GM08714 (cell line): Measurements from ENCODE around the gene KIF1A.
"Not testable (repeated sequence)": the region's sequence is repeated elsewhere in the genome, so short reads cannot be mapped to it uniquely, and the experiment has no call there.

Experiments used
- H3K4me3 ChIP-seq: fragments of 200-500 bp; sonication (Bioruptor generic); 2 replicates; pipeline ENCODE4 v1.5.1; 2014; ENCODE audit warnings: mild to moderate bottlenecking, low read length, inconsistent platforms
- ZNF274 ChIP-seq: IDR thresholded peaks from 2 replicates; pipeline ENCODE4 v1.6.1; 2012; ENCODE audit warnings: mild to moderate bottlenecking, low read depth, low read length

The KIF1A gene

DNA sequence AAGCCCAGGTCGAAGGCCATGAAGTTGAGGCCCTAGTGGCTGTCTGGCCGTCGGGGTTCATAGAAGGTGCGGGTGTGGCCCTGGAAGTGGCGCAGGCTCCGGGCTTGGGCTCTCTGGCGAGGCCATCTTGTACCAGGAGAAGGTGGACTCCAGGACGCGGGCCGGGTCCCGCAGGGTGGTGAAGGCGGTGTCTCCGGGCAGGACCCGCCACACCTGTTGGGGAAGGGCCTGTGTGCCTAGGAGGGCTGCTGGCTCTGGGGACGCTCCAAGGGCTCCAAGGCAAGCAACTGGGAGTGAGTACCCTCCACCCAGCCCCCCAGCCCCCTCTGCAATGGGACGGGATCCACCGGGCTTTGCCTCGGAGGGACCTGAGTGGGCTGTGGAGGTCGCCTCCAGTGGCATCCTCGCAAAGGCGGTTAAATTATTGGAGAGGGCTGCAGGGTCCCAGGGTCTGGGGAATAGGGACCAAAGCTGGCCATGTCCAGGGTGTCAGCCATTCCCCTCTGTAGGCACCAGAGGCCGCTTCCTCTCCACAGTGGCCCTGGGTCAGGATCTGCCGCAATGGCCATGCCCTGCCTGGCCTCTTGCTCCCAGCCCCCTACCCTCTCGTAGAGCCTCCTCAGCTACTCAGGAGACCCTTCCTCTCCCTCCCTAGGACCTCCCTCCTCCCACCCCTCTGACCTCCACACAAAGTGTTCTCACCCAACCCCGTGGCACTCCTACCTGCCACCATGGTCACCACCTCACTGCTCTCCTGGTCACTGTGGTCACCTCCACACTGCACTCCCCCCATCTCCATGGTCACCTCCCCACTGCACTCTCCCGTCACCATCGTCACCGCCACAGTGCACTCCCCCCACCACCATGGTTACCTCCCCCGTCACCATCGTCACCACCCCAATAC is 118.0 kb downstream of the KIF1A start:
- H3K4me3 ChIP-seq = no peak overlapping the region
- no peak for TF ChIP-seq ZNF274

DNA sequence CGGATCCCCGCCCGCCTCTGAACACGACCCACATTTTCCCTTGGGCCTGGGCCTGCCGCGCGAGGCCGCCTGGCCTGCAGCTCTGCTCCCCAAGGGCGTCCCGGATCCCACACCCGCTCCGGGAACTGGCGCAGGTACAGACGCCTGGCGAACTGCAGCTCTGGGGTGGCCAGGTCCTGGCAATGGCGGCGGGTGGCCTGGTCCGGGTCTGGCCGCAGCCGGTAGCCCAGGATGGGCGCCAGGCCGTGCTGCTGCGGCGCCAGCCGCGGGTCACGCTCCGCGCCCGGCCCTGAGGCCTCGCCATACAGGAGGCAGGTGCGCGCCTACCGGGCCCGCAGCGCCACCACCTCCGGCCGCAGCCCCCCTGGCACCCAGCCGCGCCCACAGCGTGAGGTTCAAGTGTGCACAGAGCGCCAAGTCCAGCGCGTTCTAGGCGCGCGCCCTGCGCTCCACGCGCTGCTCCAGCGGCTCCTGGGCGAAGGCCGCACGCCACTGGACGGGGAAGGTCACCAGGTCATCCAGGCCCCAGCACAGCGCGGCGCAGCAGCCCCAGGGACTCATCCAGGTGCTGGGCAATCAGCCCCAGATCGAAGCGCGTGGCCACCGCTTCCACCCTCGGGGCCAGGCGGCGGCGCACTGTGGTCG is 118.8 kb downstream of the KIF1A start:
- TF ChIP-seq ZNF274 = no peak
- H3K4me3 ChIP-seq = no peak overlapping the region

DNA sequence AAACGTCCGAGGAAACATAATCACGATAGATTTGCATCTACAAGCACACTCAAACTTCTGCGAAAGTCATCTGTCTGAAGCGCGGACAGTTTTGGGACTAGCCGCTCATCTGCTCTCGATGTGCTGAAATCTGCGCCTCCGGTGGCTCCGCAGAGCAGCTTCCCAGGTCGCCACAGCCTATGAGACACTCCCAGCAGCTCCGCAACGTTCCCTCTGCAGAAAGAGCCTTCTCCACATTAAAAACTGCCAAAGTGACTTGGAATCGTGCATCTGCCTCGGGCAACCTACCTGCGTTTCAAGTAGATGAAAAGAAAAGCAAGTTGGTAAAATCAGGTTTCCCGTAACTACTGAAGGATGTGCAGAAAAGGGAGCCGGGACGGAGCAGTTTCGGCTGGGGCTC is 119.4 kb downstream of the KIF1A start:
- H3K4me3 ChIP-seq = not testable (repeated sequence)

DNA sequence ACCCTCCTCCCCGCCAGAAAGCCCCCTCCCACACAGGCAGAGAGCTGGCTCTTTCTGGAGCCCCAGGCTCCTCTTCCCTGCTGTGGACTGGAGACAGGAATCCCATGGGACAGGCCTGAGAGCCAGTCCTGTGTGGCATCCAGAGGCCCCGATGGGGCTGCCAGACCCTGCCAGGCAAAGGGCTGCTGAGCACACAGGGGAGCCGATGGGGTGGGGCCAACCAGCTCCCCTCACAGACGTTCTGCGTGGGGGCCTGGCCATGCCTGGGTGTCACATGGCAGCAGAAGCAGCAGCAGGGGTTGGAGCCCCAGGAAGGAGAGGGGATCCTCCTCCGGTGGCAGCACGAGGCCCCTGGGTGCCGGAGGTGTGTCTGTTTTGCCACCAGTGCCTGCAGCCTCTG is 120.2 kb downstream of the KIF1A start:
- not testable (repeated sequence) for H3K4me3 ChIP-seq

DNA sequence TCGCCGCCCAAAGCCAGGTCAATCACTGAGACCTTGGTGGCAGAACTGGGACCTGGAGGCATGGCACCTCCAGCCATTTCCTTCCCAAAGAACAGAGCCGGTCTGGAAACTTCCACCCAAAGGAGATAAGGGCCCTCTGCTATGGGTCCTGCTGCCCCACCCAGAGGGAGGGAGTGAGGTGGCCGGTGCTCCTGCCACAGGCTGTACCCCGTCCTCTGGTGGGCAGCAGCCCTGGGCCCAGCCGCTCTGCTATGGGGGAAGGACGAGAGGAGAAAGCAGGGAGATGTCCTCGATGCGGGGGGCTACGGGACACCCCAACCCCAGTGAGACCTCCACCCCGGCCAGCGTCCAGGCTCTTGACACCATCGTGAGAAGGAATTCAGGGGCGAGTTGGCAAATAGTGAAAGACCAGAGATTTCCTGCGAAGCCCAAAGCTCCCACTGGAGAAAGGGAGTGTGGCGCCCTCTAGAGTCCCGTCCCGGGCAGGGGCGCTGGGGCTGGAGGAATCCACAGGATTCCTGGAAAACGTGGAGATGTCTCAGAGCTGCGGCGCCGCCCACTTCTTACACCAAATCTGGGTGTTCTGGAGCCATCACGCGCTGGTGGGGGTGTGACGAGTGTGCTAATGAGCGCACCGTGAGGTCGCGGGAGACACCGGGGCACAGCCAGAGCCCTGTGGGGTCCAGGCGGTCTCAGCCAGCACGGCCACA is 121.0 kb downstream of the KIF1A start:
- not testable (repeated sequence) for H3K4me3 ChIP-seq

DNA sequence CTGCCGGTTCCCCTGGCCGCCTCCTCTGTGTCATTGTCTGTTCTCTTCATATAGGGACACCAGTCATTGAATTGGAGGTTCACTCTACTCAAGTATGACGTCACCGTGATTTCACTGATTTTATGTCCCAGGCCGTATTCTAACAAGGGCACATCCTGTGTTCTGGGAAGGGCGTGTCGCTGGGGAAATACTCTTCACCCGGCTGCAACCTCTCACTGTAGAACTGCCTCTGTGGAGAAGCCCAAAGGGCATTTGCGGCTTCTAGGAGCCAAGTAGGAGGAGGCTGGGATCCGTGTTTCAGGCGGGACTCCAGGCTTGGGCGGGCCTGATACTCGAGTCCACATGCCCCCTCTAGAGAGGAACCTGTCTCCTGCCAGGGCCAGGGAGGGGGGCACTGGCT is 123.5 kb downstream of the KIF1A start:
- H3K4me3 ChIP-seq = not testable (repeated sequence)

DNA sequence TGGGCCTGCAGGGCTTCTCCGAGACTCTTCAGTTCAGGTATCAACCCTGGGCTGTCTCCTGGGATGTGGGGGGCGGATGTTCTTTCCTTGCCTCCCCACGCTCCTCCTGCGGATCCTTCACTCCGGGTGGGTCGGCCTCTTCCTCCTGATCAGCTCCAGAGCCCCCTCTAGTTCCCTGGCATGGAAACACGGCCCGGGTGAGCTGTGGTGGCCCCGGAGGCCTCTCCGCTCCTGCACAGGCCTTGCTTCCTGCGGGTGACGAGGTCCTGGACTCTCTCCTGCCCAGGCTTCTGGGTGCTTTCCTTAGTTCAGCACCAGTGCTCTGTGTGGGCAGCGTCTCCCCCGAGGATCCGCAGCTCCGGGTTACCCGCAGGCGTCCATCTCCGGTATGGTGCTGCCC is 124.4 kb downstream of the KIF1A start:
- not testable (repeated sequence) for H3K4me3 ChIP-seq

DNA sequence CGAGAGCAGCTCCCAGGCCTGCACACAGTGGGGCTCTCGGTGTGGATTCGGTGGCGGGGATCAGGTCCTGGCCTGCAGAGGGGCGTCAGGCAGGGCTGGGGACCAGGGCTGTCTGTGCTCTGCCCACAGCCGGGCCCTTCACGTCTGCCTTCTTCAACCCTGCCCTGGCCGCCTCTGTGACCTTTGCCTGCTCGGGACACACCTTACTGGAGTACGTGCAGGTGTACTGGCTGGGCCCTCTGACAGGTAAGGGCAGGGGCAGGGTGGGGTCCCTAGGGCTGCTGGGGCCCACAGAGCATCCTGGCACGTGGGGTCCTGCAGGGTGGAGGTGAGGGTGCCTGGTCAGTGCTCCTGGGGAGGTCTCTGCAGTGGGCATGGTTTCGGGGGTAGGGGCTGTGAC is 125.7 kb downstream of the KIF1A start:
- not testable (repeated sequence) for H3K4me3 ChIP-seq

DNA sequence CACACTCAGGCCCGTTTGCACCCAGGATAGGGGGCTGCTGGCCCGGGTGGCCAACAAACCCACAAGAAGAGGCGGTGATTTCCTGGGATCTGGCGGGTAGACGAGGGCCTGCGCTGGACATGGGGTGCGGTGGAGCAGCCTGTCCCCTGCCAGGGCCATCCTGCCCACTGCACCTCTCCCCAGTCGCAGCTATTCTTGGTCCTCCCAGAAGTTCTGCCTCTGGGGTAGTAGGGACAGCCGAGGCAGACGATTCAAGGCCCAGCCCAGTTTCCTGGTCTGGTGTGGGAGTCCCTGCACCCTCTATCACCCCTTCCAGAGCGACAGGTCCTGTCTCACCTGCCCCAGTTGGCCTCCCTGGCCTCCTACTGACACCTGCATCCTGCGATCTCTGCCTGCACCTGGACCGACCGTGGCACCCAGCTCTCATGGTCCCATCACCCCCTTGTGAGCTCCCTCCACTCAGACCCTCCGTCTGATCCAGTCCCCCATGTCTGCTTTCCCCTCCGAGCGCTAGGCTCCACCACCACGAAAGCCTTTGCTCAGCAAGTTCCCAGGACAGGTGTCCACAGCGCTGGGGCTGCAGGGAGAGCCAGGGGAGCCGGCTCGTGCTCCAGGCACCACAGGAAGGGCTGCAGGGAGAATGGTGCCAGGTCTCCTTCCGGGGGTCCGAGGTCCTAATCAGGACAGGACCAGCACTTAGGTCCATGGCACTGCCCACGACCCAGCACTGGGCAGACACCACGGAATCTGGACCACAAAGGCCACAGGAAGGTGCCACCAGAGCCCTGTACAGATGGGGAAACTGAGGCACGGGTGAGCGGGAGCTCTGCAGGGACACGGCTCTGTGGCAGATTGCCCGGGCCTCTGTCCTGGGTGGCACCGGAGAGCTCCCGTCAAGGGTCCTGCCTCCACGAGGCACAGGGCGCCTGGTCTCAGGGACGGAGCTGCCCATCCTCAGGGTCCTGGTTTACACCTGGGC is 127.1 kb downstream of the KIF1A start:
- H3K4me3 ChIP-seq = not testable (repeated sequence)

DNA sequence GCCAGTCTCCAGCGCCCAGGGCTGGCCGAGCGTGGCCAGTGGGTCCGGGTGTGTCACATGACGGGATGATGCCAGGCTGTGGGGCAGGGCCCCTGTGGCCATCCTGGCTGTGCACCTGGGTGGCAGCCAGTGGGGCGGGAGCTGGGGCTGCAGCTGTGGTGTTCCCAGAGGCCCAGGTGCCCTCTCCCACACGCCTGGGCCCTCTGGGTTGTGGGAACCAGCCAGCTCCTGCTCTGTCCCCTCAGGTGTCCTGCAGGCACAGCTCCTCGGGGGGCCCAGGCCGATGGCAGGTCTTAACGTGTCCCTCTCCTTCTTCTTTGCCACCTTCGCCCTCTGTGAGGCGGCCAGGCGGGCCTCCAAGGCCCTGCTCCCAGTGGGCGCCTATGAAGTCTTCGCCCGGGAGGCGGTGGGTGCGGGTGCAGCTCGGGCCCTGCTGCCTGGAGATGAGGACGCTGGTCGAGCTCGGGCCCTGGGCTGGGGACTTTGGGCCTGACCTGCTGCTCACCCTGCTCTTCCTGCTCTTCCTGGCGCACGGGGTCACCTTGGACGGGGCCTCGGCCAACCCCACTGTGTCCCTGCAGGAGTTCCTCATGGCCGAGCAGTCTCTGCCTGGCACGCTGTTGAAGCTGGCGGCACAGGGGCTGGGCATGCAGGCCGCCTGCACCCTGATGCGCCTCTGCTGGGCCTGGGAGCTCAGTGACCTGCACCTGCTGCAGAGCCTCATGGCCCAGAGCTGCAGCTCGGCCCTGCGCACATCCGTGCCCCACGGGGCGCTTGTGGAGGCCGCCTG is 128.2 kb downstream of the KIF1A start, which contains the start of gene AQP12A:
TSS of gene AQP12A (plus strand) at position 236 of the 790 bp plus-strand sequence. CDS start at position 284, 48 bp downstream.
- not testable (repeated sequence) for H3K4me3 ChIP-seq

DNA sequence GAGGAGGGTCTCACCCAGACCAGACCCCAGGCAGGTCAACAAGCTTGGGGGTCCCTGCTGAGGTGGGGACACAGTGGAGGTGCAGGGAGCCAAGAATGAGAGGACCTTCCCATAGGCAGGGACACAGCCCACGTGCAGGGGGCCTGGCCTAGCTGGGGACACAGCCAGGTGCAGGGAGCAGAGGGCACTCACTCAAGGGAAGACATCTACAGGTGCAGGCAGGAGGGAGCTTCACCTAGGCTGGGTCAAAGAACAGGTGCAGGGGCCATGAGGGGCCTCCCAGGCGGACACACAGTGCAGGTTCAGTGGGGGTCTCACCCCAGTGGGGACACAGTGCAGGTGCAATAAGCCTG is 129.0 kb downstream of the KIF1A start:
- H3K4me3 ChIP-seq = not testable (repeated sequence)

DNA sequence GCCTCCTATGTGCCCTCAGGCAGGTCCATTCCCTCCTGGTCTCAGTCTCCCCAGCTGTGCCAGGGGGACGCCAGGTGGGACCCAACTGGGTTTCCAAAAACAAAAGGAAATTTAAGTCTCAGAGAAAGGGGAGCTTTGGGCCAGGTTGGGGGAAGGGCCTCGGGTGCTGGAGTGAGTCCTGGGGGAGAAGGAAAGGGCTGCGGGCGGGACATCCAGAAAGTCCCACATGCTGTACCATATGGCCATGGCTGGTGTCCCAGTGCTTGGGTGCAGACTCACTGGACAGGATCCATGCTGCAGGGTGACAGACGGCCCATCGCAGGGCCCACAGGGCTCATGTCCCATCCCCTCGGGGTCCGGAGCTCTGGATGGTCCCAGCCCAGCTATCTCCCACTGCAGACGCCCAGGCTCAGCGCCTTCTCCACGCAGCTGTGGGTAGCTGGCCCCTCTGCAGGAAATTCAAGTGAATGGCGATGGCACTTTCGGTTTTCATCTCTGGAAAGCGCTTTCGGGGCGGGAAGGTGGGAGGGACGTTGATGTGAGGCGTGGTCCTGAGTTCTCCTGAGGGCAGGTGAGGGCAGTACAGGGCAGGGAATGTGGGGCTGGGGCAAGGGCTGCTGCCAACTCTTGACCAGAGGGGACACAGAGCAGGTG is 129.5 kb downstream of the KIF1A start:
- H3K4me3 ChIP-seq = not testable (repeated sequence)

DNA sequence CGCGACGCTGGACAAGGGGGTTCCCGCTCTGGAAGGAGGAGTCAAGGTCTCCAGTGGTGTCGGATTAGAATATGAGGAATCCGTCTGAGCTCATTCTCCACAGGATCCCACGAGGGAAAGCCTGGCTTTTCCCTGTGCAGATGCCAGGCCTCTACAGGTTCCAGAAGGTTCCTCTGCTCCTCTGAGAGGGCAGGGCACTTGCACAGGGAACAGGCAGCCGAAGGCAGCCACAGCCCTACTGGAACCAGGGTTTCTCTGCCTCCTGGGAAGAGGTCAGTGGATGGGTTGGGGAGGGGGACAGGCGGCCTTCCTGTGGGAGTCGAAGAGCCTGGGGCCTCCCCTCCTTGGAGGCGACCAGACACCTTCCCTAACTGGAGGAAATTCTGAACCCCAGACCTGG is 130.0 kb downstream of the KIF1A start:
- no peak for TF ChIP-seq ZNF274
- no peak overlapping the region for H3K4me3 ChIP-seq

DNA sequence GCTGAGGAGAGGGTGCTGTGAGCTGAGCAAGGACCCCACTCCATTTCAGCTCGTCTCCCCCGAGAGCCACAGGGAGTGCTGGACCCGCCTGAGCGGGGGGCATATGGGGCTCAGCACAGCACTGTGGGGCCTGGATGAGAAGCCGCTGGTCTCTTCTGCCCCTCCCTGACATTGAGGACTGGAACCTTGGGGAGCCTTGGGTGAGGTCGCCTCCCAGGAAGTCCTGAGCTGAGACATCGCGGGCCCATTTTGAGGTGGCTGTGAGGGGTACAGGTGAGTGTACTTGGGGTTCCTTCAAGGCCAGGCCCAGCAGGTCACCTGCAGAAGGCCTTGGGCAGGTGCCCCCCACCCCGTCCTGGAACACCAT is 131.5 kb downstream of the KIF1A start:
- no peak for TF ChIP-seq ZNF274
- H3K4me3 ChIP-seq = no peak overlapping the region
